NCI-H1417 (cell line): ENCODE measurements around the gene RPGR.

Source experiments
- DNase-seq, 3 experiments: peaks; one replicate each; lab custom pipeline; 2025; lab: John Stamatoyannopoulos, UW

RPGR gene

GRCh38 chrX:38327775-38328081 lies 419 bp upstream of the RPGR start:
- DNase-seq = no peak

GRCh38 chrX:38326086-38326485 lies 1.2 kb downstream of the RPGR start:
- peak in 1 of 3 experiments; percentile 43 for DNase-seq

- no peak for DNase-seq
These were observed 6.5 kb downstream of the RPGR start for GRCh38 chrX:38320819-38321218.

- DNase-seq = no peak
These were observed 8.7 kb downstream of the RPGR start for GRCh38 chrX:38318606-38319005.

- no peak for DNase-seq
These were observed 9.1 kb downstream of the RPGR start for GRCh38 chrX:38318196-38318595.

- DNase-seq = no peak
These were observed 12.1 kb downstream of the RPGR start for GRCh38 chrX:38315186-38315585.

GRCh38 chrX:38313190-38313589 lies 14.1 kb downstream of the RPGR start:
- no peak for DNase-seq

GRCh38 chrX:38312436-38312835 lies 14.9 kb downstream of the RPGR start:
- DNase-seq = no peak

- no peak for DNase-seq
These were observed 15.6 kb downstream of the RPGR start for GRCh38 chrX:38311743-38312142.

- DNase-seq = no peak
These were observed 21.3 kb downstream of the RPGR start for GRCh38 chrX:38305971-38306370.

GRCh38 chrX:38304010-38304409 lies 23.3 kb downstream of the RPGR start:
- peak in 1 of 3 experiments; percentile 17 for DNase-seq

- no peak for DNase-seq
These were observed 33.6 kb downstream of the RPGR start for GRCh38 chrX:38293741-38294140.

GRCh38 chrX:38287674-38288073 lies 39.6 kb downstream of the RPGR start:
- DNase-seq = no peak

GRCh38 chrX:38285649-38286048 lies 41.7 kb downstream of the RPGR start:
- DNase-seq = no peak

- DNase-seq = no peak
These were observed 45.3 kb downstream of the RPGR start for GRCh38 chrX:38282049-38282448.

- DNase-seq = no peak
These were observed 48.1 kb downstream of the RPGR start for GRCh38 chrX:38279188-38279587.

- DNase-seq = no peak
These were observed 48.6 kb downstream of the RPGR start for GRCh38 chrX:38278682-38279081.

GRCh38 chrX:38277802-38278201 lies 49.5 kb downstream of the RPGR start:
- peak in 1 of 3 experiments; percentile 27 for DNase-seq

- no peak for DNase-seq
These were observed 50.2 kb downstream of the RPGR start for GRCh38 chrX:38277136-38277535.

- no peak for DNase-seq
These were observed 51.2 kb downstream of the RPGR start for GRCh38 chrX:38276089-38276488.

GRCh38 chrX:38275615-38276014 lies 51.7 kb downstream of the RPGR start:
- DNase-seq = no peak

- DNase-seq = no peak
These were observed 53.9 kb downstream of the RPGR start for GRCh38 chrX:38273453-38273852.

GRCh38 chrX:38271154-38271716 lies 56.1 kb downstream of the RPGR start:
- DNase-seq = no peak

GRCh38 chrX:38268011-38268410 lies 59.3 kb downstream of the RPGR start:
- no peak for DNase-seq
